Common myeloid progenitor, CD34-positive (primary cell): ENCODE data around the gene TOMM22.

Source experiments
- CTCF ChIA-PET: fragments of 350-600 bp; sonication (Branson Sonifier 250); formaldehyde crosslinking; loops from one replicate; lab custom pipeline; 2021; ENCODE audit warnings: antibody characterized with exemption; lab: Charles Lee
- POLR2A ChIA-PET: fragments of 350-600 bp; sonication (Branson Sonifier 250); formaldehyde crosslinking; loops from one replicate; lab custom pipeline; 2021; ENCODE audit warnings: antibody characterized with exemption; lab: Charles Lee
- DNase-seq, 3 donors: peaks; one replicate each; pipeline versions ENCODE4 v3.0.0 to v3.0.0-alpha.2; 2013
- H3K27ac ChIP-seq, 2 experiments: 1 replicate in 1 of 2; 2 replicates in 1 of 2; pipeline ENCODE4 v1.7.0; 2013; ENCODE audit warnings: inconsistent platforms in 2 of 2, low read length in 2 of 2, mild to moderate bottlenecking in 2 of 2, low read depth in 1 of 2, moderate library complexity in 1 of 2; ENCODE audit not compliant: severe bottlenecking in 2 of 2, insufficient read depth in 1 of 2, poor library complexity in 1 of 2
- H3K27me3 ChIP-seq, 5 experiments: replicated peaks in 2 of 5; 1 replicate in 3 of 5; 2 replicates in 2 of 5; pipeline versions ENCODE4 v1.6.1 to v1.7.0; 2013; ENCODE audit warnings: low read length in 4 of 5, mild to moderate bottlenecking in 2 of 5, moderate library complexity in 2 of 5, inconsistent platforms in 1 of 5; ENCODE audit not compliant: insufficient read depth in 5 of 5, control insufficient read depth in 4 of 5
- H3K36me3 ChIP-seq, 4 experiments: 1 replicate in 2 of 4; 2 replicates in 2 of 4; pipeline versions ENCODE4 v1.6.1 to v1.7.0; 2013; ENCODE audit warnings: low read length in 3 of 4, control low read depth in 1 of 4, mild to moderate bottlenecking in 1 of 4; ENCODE audit not compliant: control insufficient read depth in 4 of 4, insufficient read depth in 4 of 4
- H3K4me1 ChIP-seq, 4 experiments: 1 replicate in 3 of 4; 2 replicates in 1 of 4; pipeline versions ENCODE4 v1.6.1 to v1.7.1; 2013; ENCODE audit warnings: low read length in 3 of 4, mild to moderate bottlenecking in 3 of 4, control low read depth in 1 of 4, inconsistent platforms in 1 of 4, moderate library complexity in 1 of 4; ENCODE audit not compliant: control insufficient read depth in 4 of 4, insufficient read depth in 4 of 4; ENCODE audit errors: control extremely low read depth in 1 of 4
- H3K4me3 ChIP-seq, 7 experiments: 1 replicate in 4 of 7; 2 replicates in 3 of 7; pipeline versions ENCODE4 v1.5.1 to v1.7.0; 2013; ENCODE audit warnings: mild to moderate bottlenecking in 7 of 7, low read length in 6 of 7, moderate library complexity in 6 of 7, inconsistent platforms in 2 of 7, low read depth in 2 of 7, control low read depth in 1 of 7; ENCODE audit not compliant: insufficient read depth in 4 of 7, control insufficient read depth in 1 of 7; ENCODE audit errors: extremely low read depth in 1 of 7
- H3K9me3 ChIP-seq, 5 experiments: 1 replicate in 4 of 5; 2 replicates in 1 of 5; pipeline versions ENCODE4 v1.6.1 to v1.7.1; 2013; ENCODE audit warnings: low read length in 4 of 5, mild to moderate bottlenecking in 2 of 5, inconsistent platforms in 1 of 5, low read depth in 1 of 5, moderate library complexity in 1 of 5; ENCODE audit not compliant: control insufficient read depth in 4 of 5, insufficient read depth in 2 of 5; ENCODE audit errors: control extremely low read depth in 1 of 5
- WGBS: methylation state at CpG from one replicate; pipeline ENCODE4 v1.1.5; 2013; ENCODE audit not compliant: insufficient coverage; 5-methylcytosine and 5-hydroxymethylcytosine counted together

The TOMM22 gene

DNA sequence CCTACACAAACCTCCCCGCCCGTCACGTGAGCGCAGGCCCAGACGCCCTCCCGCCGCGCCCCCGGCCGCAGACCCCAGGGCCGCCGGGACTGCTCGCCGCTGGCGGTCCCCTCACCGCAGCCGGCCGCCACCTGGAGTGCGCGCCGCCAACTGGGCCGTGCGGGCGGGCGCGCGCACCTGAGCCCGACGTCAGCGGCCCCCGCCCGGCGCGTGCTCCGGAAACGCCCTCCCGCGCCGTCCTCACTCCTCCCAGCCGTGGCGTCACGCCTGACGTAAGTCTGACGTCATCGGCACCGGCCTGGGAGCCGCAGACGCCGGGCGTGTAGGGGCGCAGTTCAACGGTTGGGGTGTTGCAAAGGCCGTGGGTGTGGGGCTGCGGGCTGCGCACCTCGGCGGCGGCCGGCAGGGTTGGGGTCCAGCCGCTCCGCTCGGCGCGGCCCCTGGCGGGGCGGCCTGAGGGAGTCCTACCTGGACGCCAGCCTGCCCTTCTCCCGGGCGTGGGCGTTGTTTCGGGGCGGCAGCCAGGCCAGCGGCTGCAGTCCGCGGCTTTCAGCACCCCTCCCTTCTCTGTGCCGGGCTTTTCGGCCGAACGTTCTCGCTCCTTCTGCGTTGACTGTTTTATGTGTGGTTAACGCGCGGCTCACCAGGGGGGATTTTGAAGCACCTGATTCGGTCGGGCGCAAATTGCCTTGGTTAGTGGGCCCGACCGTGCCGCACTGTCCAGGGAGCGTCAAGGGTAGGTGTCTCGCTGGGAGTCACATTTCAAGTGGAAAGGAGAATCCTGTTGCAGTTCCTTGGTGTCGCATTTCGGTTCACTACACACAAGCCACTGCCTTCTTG is 19.3 kb downstream of the TOMM22 start, which contains the start of gene JOSD1:
JOSD1 (minus strand) TSS at position 155 of the 840 bp plus-strand sequence. CDS start 956 bp downstream, outside the sequence.
- ChIA-PET POLR2A (interaction anchor here (0.6 kb wide), 1 partner anchor 27 kb away, joined by 3 read pairs; no protein-coding TSS in a partner anchor), CTCF (interaction anchor here (4.7 kb wide), 1 partner anchor 18 kb away, joined by 40 read pairs; the partner anchor contains the start of gene TOMM22)
- WGBS, result under 1% methylated on average over 71 of the region's 94 CpGs
- peaks cover 16 to 56% (median 51%) of the 10 kb centered on the region in 4 experiments for H3K4me1 ChIP-seq
- peak within 1 kb of the TSS; percentile 86 to 94 for H3K27ac ChIP-seq
- peak; percentile 97 to 98 (median 98) for DNase-seq
- no peaks in the 10 kb centered on the region for H3K27me3 ChIP-seq
- no peaks in the 10 kb centered on the region for H3K9me3 ChIP-seq
- H3K4me3 ChIP-seq, result peak within 1 kb of the TSS; percentile 56 to 91 (median 88)
- H3K36me3 ChIP-seq, result no peaks in the 10 kb centered on the region

DNA sequence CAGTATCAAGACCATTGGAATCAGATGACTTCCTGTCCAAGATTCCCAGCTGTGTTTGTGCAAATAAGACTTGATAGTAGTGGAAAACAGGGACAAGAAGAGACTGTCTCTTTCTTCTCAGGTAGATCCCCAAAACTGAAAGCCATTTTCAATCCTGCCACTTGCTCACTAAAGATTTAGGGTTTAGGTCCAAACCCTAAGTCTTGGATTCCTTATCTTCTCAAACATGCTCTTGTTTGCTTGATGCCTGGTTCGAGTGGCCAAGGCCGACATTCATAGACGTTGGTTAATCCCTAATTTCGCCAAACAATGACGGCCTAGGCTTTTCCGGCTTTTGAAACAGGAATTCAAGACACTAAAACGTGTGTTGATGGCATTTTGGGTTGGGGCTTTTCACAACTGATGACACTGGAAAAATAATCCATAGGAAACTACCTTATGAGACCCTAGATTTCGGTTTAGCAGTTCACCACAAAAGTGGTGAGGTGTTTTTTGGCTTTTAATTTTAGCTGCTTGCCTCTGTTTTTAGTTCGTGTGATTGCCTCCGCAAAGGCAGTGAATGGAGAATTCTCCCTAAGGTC is 23.0 kb downstream of the TOMM22 start:
- peak overlapping the region in 6 of 7 experiments; percentile 49 to 96 (median 67) for H3K4me3 ChIP-seq
- ChIA-PET POLR2A (interaction anchor here (0.6 kb wide), 1 partner anchor 722 kb away, joined by 3 read pairs; no protein-coding TSS in a partner anchor), CTCF (no interaction called here)
- DNase-seq, result peak in 1 of 3 donors; percentile 13
- peak overlapping the region; percentile 29 to 81 for H3K27ac ChIP-seq
- H3K27me3 ChIP-seq, result no peaks in the 10 kb centered on the region
- H3K36me3 ChIP-seq, result peaks cover 0 to 6% (median 1%) of the 10 kb centered on the region in 4 experiments
- WGBS, result 32% methylated on average over 9 of the region's 10 CpGs
- peaks cover 29 to 52% (median 45%) of the 10 kb centered on the region in 4 experiments for H3K4me1 ChIP-seq
- H3K9me3 ChIP-seq, result no peaks in the 10 kb centered on the region

DNA sequence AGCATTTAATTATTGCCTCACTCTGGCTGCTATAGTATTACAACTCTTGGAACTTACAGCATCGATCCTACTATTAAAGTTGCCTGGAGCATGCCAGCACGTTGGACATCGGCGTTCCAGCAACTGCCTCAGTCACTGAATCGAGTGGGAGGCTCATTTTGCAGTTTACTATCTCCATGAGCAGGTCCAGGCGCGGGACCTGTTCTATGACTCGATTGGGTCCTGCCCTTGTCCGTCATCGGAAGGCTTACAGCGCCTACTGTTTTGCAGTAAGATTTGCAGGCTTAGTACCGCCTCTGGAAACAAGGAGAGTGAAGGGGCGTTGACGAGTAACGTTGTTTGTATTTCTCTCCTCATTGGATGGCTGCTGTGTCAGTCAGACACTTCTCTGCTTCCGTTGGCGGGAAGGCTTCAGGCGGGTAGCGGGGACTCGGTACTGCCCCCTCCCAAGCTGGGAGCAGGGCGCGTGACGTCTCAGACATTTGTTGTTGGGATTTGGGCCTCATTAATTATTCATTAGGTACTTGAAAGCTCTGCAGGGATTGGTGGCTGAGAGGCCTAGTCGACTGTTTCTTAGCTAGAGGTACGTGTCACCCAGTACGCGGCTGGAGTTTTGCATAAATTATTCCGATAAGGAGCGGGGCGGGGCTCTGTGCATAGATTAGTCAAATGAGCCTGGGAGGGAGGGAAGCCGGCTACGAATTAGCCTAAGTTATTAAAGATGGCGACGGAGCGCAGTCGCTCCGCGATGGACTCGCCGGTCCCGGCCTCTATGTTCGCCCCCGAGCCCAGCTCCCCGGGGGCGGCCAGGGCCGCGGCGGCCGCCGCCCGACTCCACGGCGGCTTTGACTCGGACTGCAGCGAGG is 23.7 kb downstream of the TOMM22 start, which contains the start of gene GTPBP1:
GTPBP1 (plus strand) TSS at position 710 of the 866 bp plus-strand sequence; CDS start at position 722, 12 bp downstream.
- Histone ChIP-seq H3K4me3 (peak within 1 kb of the TSS; percentile 87 to 99 (median 89)), H3K4me1 (peaks cover 26 to 50% (median 42%) of the 10 kb centered on the region in 4 experiments), H3K36me3 (peaks cover 0 to 13% (median 5%) of the 10 kb centered on the region in 4 experiments), H3K9me3 (no peaks in the 10 kb centered on the region), H3K27me3 (no peaks in the 10 kb centered on the region), H3K27ac (peak within 1 kb of the TSS; percentile 78 to 91)
- peak; percentile 100 for DNase-seq
- WGBS, result 0% methylated on average over 50 of the region's 55 CpGs
- POLR2A ChIA-PET, result interaction anchor here (0.6 to 1.6 kb wide), 3 partner anchors 24 to 723 kb away, joined by 3 to 5 read pairs (median 3); partner anchors contain the start of gene TOMM22
- CTCF ChIA-PET, result interaction anchor here (1.3 kb wide), 1 partner anchor 9 kb away, joined by 4 read pairs; no protein-coding TSS in a partner anchor

DNA sequence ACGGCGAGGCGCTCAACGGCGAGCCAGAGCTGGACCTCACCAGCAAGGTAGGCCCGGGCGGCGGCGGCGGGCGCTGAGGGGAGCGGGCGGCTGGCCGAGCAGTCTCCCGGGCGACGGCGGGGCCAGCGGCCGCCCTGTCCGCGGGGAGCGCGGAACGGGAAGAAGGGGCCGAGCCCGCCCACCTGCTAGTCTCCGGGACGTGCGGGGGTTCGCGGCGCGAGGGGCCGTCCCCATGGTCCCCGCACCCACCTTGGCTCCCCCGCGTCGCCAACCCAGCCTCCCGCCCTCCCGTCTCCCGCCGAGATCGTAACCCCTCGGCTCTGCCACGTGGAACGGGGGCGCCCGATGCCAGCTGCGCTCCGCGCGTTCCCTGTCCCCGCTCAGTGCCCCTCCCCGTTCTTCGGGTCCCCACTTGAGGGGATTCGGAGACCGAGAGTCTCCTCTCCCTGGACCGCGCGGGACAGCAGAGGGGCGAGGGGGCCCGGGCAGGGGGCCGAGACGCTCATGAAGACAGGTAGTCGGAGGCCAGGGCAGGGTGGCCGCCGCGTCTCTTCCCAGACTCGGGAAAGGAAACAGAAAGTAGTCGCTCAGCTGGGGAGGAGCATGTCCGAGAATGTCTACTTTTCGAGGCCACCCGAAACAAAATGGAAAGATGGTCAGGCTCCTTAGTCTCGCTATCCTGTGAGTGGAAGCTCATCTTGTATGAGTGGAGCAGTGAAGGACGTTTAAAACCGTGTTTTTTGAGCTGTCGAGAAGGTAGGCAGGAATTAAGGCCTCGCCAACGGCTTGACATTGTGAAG is 24.5 kb downstream of the TOMM22 start:
- CTCF ChIA-PET, result interaction anchor here (1.1 to 2.0 kb wide), 3 partner anchors 8 to 17 kb away, joined by 3 to 9 read pairs (median 4); no protein-coding TSS in a partner anchor
- peak overlapping the region; percentile 78 to 91 for H3K27ac ChIP-seq
- POLR2A ChIA-PET, result interaction anchor here (0.6 to 1.6 kb wide), 2 partner anchors 25 to 261 kb away, joined by 3 to 5 read pairs; partner anchors contain the start of gene TOMM22
- H3K27me3 ChIP-seq, result no peaks in the 10 kb centered on the region
- no peaks in the 10 kb centered on the region for H3K9me3 ChIP-seq
- peak overlapping the region; percentile 87 to 99 (median 89) for H3K4me3 ChIP-seq
- 0% methylated on average over 72 of the region's 80 CpGs for WGBS
- H3K4me1 ChIP-seq, result peaks cover 26 to 48% (median 41%) of the 10 kb centered on the region in 4 experiments
- DNase-seq, result peak in 2 of 3 donors; percentile 40 to 47
- peaks cover 0 to 19% (median 9%) of the 10 kb centered on the region in 4 experiments for H3K36me3 ChIP-seq

DNA sequence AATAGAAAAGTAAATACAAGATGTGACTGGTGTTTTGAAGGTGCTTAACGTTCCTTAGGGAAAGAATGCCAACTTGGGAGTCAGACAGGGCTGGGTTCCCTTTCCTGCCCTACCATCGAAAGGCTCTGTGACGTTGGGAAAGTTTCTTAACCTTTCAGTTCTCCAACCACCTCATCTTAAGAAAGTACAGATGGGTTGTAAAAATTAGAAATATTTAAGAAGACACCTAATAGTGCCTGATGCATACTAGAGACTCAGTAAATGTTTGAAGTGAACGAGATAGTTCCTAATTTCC is 25.1 kb downstream of the TOMM22 start:
- Histone ChIP-seq H3K4me3 (peak overlapping the region in 6 of 7 experiments; percentile 87 to 96 (median 88)), H3K27ac (peak overlapping the region; percentile 78 to 91), H3K36me3 (peaks cover 0 to 19% (median 9%) of the 10 kb centered on the region in 4 experiments), H3K27me3 (no peaks in the 10 kb centered on the region), H3K4me1 (peaks cover 26 to 43% (median 35%) of the 10 kb centered on the region in 4 experiments), H3K9me3 (no peaks in the 10 kb centered on the region)
- ChIA-PET POLR2A (interaction anchor here (1.6 kb wide), 1 partner anchor 25 kb away, joined by 5 read pairs; the partner anchor contains the start of gene TOMM22), CTCF (interaction anchor here (1.1 to 2.0 kb wide), 2 partner anchors 11 to 16 kb away, joined by 3 to 9 read pairs; no protein-coding TSS in a partner anchor)
- DNase-seq, result no peak
- WGBS, result 0% methylated on average over 1 of the region's 4 CpGs
